ENCODE measurements around the gene RASL11B. TPM values are rescaled to one million over a fixed set of nuclear protein-coding genes. Genes with fewer than 3 reads are reported as not detected.

Gene RASL11B
- total RNA-seq, 1 donor from 2014 or later, result 6.3 TPM

DNA sequence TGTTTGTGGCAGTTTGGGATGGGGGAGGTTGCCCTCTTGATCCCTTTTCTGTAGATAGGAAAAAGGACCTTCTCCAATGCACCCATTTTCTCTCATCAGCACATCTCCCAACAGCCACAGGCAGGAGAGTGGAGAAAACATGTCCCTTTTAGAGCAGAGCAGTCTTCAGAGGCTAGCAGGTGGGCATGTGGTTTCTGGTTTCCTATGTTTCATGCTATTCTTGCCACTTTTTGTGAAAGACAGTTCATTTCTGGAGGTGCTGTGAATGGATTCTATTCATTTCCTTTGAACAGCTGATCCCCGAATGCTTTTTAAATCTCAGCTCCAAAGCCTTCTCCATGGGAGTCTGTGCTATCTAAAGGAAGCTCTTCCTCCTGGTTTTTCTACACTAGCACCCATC is 18.9 kb downstream of the RASL11B start:
- H3K4me1 ChIP-seq (ENCODE audit: control insufficient read depth in 3 of 3, insufficient read depth in 3 of 3, low read length in 3 of 3), result peaks cover 6 to 9% (median 9%) of the 10 kb centered on the region in 3 donors
- H3K9ac ChIP-seq (ENCODE audit: low read depth in 1 of 3, low read length in 3 of 3), result no peak overlapping the region
- no peaks in the 10 kb centered on the region for H3K36me3 ChIP-seq (ENCODE audit: control insufficient read depth in 3 of 3, insufficient read depth in 3 of 3, low read length in 3 of 3)
- H3K4me3 ChIP-seq (ENCODE audit: low read length in 3 of 3), result no peak overlapping the region
- H3K27me3 ChIP-seq (ENCODE audit: control insufficient read depth in 3 of 3, insufficient read depth in 3 of 3, low read length in 3 of 3), result no peaks in the 10 kb centered on the region
- no peaks in the 10 kb centered on the region for H3K9me3 ChIP-seq (ENCODE audit: control insufficient read depth in 3 of 3, low read length in 3 of 3)
- no peak overlapping the region for H3K27ac ChIP-seq (ENCODE audit: low read depth, low read length)

- Histone ChIP-seq H3K9me3 (ENCODE audit: control insufficient read depth in 3 of 3, low read length in 3 of 3) (no peaks in the 10 kb centered on the region), H3K27ac (ENCODE audit: low read depth, low read length) (no peak overlapping the region), H3K9ac (ENCODE audit: low read depth in 1 of 3, low read length in 3 of 3) (no peak overlapping the region), H3K4me1 (ENCODE audit: control insufficient read depth in 3 of 3, insufficient read depth in 3 of 3, low read length in 3 of 3) (no peaks in the 10 kb centered on the region), H3K36me3 (ENCODE audit: control insufficient read depth in 3 of 3, insufficient read depth in 3 of 3, low read length in 3 of 3) (no peaks in the 10 kb centered on the region), H3K4me3 (ENCODE audit: low read length in 3 of 3) (no peak overlapping the region), H3K27me3 (ENCODE audit: control insufficient read depth in 3 of 3, insufficient read depth in 3 of 3, low read length in 3 of 3) (no peaks in the 10 kb centered on the region)
Measured at GRCh38 chr4:52883183-52883621, 21.1 kb downstream of the RASL11B start.

- H3K4me3 ChIP-seq (ENCODE audit: low read length in 3 of 3), result no peak overlapping the region
- no peak overlapping the region for H3K27ac ChIP-seq (ENCODE audit: low read depth, low read length)
- no peaks in the 10 kb centered on the region for H3K4me1 ChIP-seq (ENCODE audit: control insufficient read depth in 3 of 3, insufficient read depth in 3 of 3, low read length in 3 of 3)
- no peaks in the 10 kb centered on the region for H3K36me3 ChIP-seq (ENCODE audit: control insufficient read depth in 3 of 3, insufficient read depth in 3 of 3, low read length in 3 of 3)
- no peaks in the 10 kb centered on the region for H3K27me3 ChIP-seq (ENCODE audit: control insufficient read depth in 3 of 3, insufficient read depth in 3 of 3, low read length in 3 of 3)
- H3K9me3 ChIP-seq (ENCODE audit: control insufficient read depth in 3 of 3, low read length in 3 of 3), result no peaks in the 10 kb centered on the region
- no peak overlapping the region for H3K9ac ChIP-seq (ENCODE audit: low read depth in 1 of 3, low read length in 3 of 3)
Measured at GRCh38 chr4:52883707-52884669, 21.9 kb downstream of the RASL11B start.

DNA sequence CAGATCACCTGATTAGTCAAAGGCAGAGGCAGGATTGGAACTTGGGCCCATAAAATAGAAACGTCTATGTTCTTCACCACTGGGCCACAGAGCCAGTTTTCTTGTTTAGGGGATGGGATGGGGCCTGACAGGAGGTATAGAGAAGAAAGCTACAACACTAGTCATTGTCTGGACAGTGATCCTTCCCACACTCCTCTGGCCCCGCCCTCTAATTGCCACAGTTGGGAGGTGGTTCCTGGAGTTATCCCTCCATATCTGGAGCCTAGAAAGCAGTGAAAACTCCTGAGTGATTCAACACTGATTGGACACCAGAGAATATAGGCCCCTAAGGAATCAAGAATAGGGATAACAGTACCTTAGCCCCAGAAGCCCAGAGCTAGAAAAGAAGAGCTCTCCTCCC is 22.9 kb downstream of the RASL11B start:
- Histone ChIP-seq H3K36me3 (ENCODE audit: control insufficient read depth in 3 of 3, insufficient read depth in 3 of 3, low read length in 3 of 3) (no peaks in the 10 kb centered on the region), H3K9ac (ENCODE audit: low read depth in 1 of 3, low read length in 3 of 3) (no peak overlapping the region), H3K4me3 (ENCODE audit: low read length in 3 of 3) (no peak overlapping the region), H3K9me3 (ENCODE audit: control insufficient read depth in 3 of 3, low read length in 3 of 3) (no peaks in the 10 kb centered on the region), H3K27ac (ENCODE audit: low read depth, low read length) (no peak overlapping the region), H3K4me1 (ENCODE audit: control insufficient read depth in 3 of 3, insufficient read depth in 3 of 3, low read length in 3 of 3) (no peaks in the 10 kb centered on the region), H3K27me3 (ENCODE audit: control insufficient read depth in 3 of 3, insufficient read depth in 3 of 3, low read length in 3 of 3) (no peaks in the 10 kb centered on the region)

DNA sequence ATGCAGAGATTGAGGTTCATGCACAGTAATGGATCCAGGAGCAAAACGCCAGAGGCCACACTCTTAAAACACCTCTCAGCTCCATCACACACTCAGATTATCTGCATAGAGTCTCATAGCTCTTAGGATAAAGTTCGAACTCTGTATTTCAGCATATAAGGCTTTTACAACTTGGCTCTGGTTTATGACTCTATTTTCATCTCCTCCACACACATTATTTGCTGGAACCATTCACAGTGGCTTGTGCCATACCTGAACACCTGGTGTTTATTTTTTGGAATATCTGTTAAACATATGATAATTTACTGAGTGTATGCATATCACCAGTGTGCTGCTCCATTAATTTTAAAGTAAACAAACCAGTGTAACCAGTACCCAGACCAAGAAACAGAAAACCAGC is 27.2 kb downstream of the RASL11B start:
- no peaks in the 10 kb centered on the region for H3K4me1 ChIP-seq (ENCODE audit: control insufficient read depth in 3 of 3, insufficient read depth in 3 of 3, low read length in 3 of 3)
- H3K27ac ChIP-seq (ENCODE audit: low read depth, low read length), result no peak overlapping the region
- no peak overlapping the region for H3K9ac ChIP-seq (ENCODE audit: low read depth in 1 of 3, low read length in 3 of 3)
- no peaks in the 10 kb centered on the region for H3K36me3 ChIP-seq (ENCODE audit: control insufficient read depth in 3 of 3, insufficient read depth in 3 of 3, low read length in 3 of 3)
- no peaks in the 10 kb centered on the region for H3K9me3 ChIP-seq (ENCODE audit: control insufficient read depth in 3 of 3, low read length in 3 of 3)
- H3K4me3 ChIP-seq (ENCODE audit: low read length in 3 of 3), result no peak overlapping the region
- no peaks in the 10 kb centered on the region for H3K27me3 ChIP-seq (ENCODE audit: control insufficient read depth in 3 of 3, insufficient read depth in 3 of 3, low read length in 3 of 3)

GRCh38 chr4:52889778-52890520 is 27.8 kb downstream of the RASL11B start:
- Histone ChIP-seq H3K9ac (ENCODE audit: low read depth in 1 of 3, low read length in 3 of 3) (no peak overlapping the region), H3K4me1 (ENCODE audit: control insufficient read depth in 3 of 3, insufficient read depth in 3 of 3, low read length in 3 of 3) (no peaks in the 10 kb centered on the region), H3K27me3 (ENCODE audit: control insufficient read depth in 3 of 3, insufficient read depth in 3 of 3, low read length in 3 of 3) (no peaks in the 10 kb centered on the region), H3K27ac (ENCODE audit: low read depth, low read length) (no peak overlapping the region), H3K9me3 (ENCODE audit: control insufficient read depth in 3 of 3, low read length in 3 of 3) (no peaks in the 10 kb centered on the region), H3K4me3 (ENCODE audit: low read length in 3 of 3) (no peak overlapping the region), H3K36me3 (ENCODE audit: control insufficient read depth in 3 of 3, insufficient read depth in 3 of 3, low read length in 3 of 3) (no peaks in the 10 kb centered on the region)

DNA sequence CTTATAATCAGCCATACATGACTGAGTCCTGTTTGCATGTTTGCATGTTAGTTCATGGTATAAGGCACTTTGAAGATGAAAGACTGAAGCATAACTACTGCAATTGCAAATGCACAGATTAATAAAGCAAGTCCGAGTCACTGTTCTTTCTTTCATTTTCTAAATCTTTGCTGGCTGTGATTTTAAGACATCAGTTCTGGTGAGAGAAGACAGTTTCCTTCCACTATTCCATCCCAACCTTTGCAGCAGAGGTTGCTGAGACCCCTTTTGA is 28.3 kb downstream of the RASL11B start:
- Histone ChIP-seq H3K4me3 (ENCODE audit: low read length in 3 of 3) (no peak overlapping the region), H3K4me1 (ENCODE audit: control insufficient read depth in 3 of 3, insufficient read depth in 3 of 3, low read length in 3 of 3) (no peaks in the 10 kb centered on the region), H3K9ac (ENCODE audit: low read depth in 1 of 3, low read length in 3 of 3) (no peak overlapping the region), H3K27me3 (ENCODE audit: control insufficient read depth in 3 of 3, insufficient read depth in 3 of 3, low read length in 3 of 3) (no peaks in the 10 kb centered on the region), H3K27ac (ENCODE audit: low read depth, low read length) (no peak overlapping the region), H3K9me3 (ENCODE audit: control insufficient read depth in 3 of 3, low read length in 3 of 3) (no peaks in the 10 kb centered on the region), H3K36me3 (ENCODE audit: control insufficient read depth in 3 of 3, insufficient read depth in 3 of 3, low read length in 3 of 3) (no peaks in the 10 kb centered on the region)

GRCh38 chr4:52891743-52892142 is 29.6 kb downstream of the RASL11B start:
- Histone ChIP-seq H3K27ac (ENCODE audit: low read depth, low read length) (no peak overlapping the region), H3K27me3 (ENCODE audit: control insufficient read depth in 3 of 3, insufficient read depth in 3 of 3, low read length in 3 of 3) (no peaks in the 10 kb centered on the region), H3K36me3 (ENCODE audit: control insufficient read depth in 3 of 3, insufficient read depth in 3 of 3, low read length in 3 of 3) (no peaks in the 10 kb centered on the region), H3K4me1 (ENCODE audit: control insufficient read depth in 3 of 3, insufficient read depth in 3 of 3, low read length in 3 of 3) (no peaks in the 10 kb centered on the region), H3K4me3 (ENCODE audit: low read length in 3 of 3) (no peak overlapping the region), H3K9me3 (ENCODE audit: control insufficient read depth in 3 of 3, low read length in 3 of 3) (no peaks in the 10 kb centered on the region), H3K9ac (ENCODE audit: low read depth in 1 of 3, low read length in 3 of 3) (no peak overlapping the region)

DNA sequence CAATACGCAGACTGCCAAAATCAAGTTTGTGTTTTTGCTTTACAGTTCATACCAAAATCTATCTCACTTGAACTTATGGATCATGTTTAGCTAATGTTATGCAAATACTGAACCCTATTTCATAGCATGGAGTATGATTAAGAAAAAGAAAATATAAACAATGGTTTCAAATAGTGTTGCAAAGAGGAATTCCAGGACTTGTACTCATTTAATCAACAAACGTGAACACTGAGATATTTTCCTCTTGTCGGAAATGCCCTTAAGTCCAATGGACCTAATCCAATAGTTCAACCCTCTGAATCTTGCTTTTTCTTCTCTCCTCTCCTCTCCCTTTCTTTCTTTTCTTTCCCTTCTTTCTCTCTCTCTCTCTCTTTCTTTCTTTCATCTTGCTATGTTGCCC is 30.8 kb downstream of the RASL11B start:
- Histone ChIP-seq H3K27me3 (ENCODE audit: control insufficient read depth in 3 of 3, insufficient read depth in 3 of 3, low read length in 3 of 3) (no peaks in the 10 kb centered on the region), H3K27ac (ENCODE audit: low read depth, low read length) (no peak overlapping the region), H3K4me3 (ENCODE audit: low read length in 3 of 3) (no peak overlapping the region), H3K4me1 (ENCODE audit: control insufficient read depth in 3 of 3, insufficient read depth in 3 of 3, low read length in 3 of 3) (no peaks in the 10 kb centered on the region), H3K9ac (ENCODE audit: low read depth in 1 of 3, low read length in 3 of 3) (no peak overlapping the region), H3K9me3 (ENCODE audit: control insufficient read depth in 3 of 3, low read length in 3 of 3) (no peaks in the 10 kb centered on the region), H3K36me3 (ENCODE audit: control insufficient read depth in 3 of 3, insufficient read depth in 3 of 3, low read length in 3 of 3) (no peaks in the 10 kb centered on the region)

DNA sequence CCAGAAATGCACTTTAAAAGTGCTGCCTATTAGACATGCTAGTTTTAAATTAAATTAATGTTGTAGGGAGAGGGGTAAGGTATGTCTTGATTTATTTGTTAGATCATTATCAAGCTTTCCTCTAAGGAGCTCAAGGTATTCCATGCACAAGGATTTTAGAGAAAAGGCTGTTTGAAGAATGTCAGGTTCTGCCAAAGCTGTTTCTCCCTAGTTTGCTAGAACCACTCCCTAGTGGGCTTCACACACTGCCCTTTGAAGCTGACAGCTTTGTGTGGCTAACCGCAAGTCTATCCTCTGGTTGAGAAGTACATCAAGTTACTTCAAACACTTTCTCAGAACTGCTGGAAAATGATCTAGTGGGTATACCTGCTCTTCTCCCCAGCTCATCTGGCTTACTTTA is 32.3 kb downstream of the RASL11B start:
- no peaks in the 10 kb centered on the region for H3K27me3 ChIP-seq (ENCODE audit: control insufficient read depth in 3 of 3, insufficient read depth in 3 of 3, low read length in 3 of 3)
- H3K27ac ChIP-seq (ENCODE audit: low read depth, low read length), result no peak overlapping the region
- H3K9ac ChIP-seq (ENCODE audit: low read depth in 1 of 3, low read length in 3 of 3), result no peak overlapping the region
- H3K4me3 ChIP-seq (ENCODE audit: low read length in 3 of 3), result no peak overlapping the region
- H3K4me1 ChIP-seq (ENCODE audit: control insufficient read depth in 3 of 3, insufficient read depth in 3 of 3, low read length in 3 of 3), result no peaks in the 10 kb centered on the region
- H3K36me3 ChIP-seq (ENCODE audit: control insufficient read depth in 3 of 3, insufficient read depth in 3 of 3, low read length in 3 of 3), result no peaks in the 10 kb centered on the region
- H3K9me3 ChIP-seq (ENCODE audit: control insufficient read depth in 3 of 3, low read length in 3 of 3), result no peaks in the 10 kb centered on the region

All from skeletal muscle tissue (tissue), 4 donors.